Activated CD8-positive, alpha-beta memory T cell treated with anti-CD3 and anti-CD28 coated beads, Interleukin-2, amount 50 U/mL, for 24 hours (primary cell): ENCODE measurements around the gene TMEM203.

ENCODE experiments used
- DNase-seq: peaks from one replicate; pipeline ENCODE4 v3.0.0-alpha.2; 2020; ENCODE audit errors: extremely low read depth

Gene TMEM203

GRCh38 chr9:137181680-137182079 is 23.8 kb downstream of the TMEM203 start:
- no peak for DNase-seq

- DNase-seq: no peak
Measured at GRCh38 chr9:137180491-137180890, 25.0 kb downstream of the TMEM203 start.

- DNase-seq: no peak
Measured at GRCh38 chr9:137179761-137180160, 25.7 kb downstream of the TMEM203 start.

- DNase-seq: no peak
Measured at GRCh38 chr9:137178939-137179630, 26.4 kb downstream of the TMEM203 start.

- no peak for DNase-seq
Measured at GRCh38 chr9:137178201-137178938, 27.1 kb downstream of the TMEM203 start.

GRCh38 chr9:137176302-137177182 is 28.9 kb downstream of the TMEM203 start:
- DNase-seq: no peak

GRCh38 chr9:137175345-137175961 is 30.0 kb downstream of the TMEM203 start:
- DNase-seq: no peak

GRCh38 chr9:137174722-137175293 is 30.6 kb downstream of the TMEM203 start:
- DNase-seq: no peak

- no peak for DNase-seq
Measured at GRCh38 chr9:137173796-137174664, 31.4 kb downstream of the TMEM203 start.

GRCh38 chr9:137172901-137173795 is 32.3 kb downstream of the TMEM203 start:
- DNase-seq: no peak

GRCh38 chr9:137171149-137171900 is 34.1 kb downstream of the TMEM203 start:
- DNase-seq: no peak

- DNase-seq: no peak
Measured at GRCh38 chr9:137170486-137171148, 34.8 kb downstream of the TMEM203 start.

- DNase-seq: no peak
Measured at GRCh38 chr9:137169896-137170358, 35.5 kb downstream of the TMEM203 start, which contains the start of gene LRRC26. LRRC26 (minus strand) TSS chr9:137170051; CDS start chr9:137169943, 108 bp downstream.

GRCh38 chr9:137168904-137169856 is 36.3 kb downstream of the TMEM203 start:
- no peak for DNase-seq

- no peak for DNase-seq
Measured at GRCh38 chr9:137168573-137168903, 36.9 kb downstream of the TMEM203 start.

- no peak for DNase-seq
Measured at GRCh38 chr9:137167747-137168572, 37.5 kb downstream of the TMEM203 start.
